ENCODE measurements around the gene SCFD2.

SCFD2 gene

GRCh38 chr4:52954560-52955170 is 411.2 kb downstream of the SCFD2 start:
- Mint-ChIP-seq H3K4me1 (peaks cover 91% of the 10 kb centered on the region), H3K36me3 (ENCODE audit: low read depth) (no peaks in the 10 kb centered on the region), H3K4me3 (peak overlapping the region; percentile 3 to 25 (median 8)), H3K9me3 (no peaks in the 10 kb centered on the region), H3K27me3 (ENCODE audit: low read depth) (no peaks in the 10 kb centered on the region), H3K27ac (peak overlapping the region; percentile 87 to 97 (median 96))
- TF ChIP-seq CTCF (IDR thresholded peaks at IDR 0.05; ENCODE audit: unreplicated experiment in 3 of 3) = no peak

GRCh38 chr4:52952540-52952939 is 413.3 kb downstream of the SCFD2 start:
- H3K4me1 Mint-ChIP-seq = peaks cover 91% of the 10 kb centered on the region

GRCh38 chr4:52951016-52951415 is 414.8 kb downstream of the SCFD2 start:
- H3K9me3 Mint-ChIP-seq = no peaks in the 10 kb centered on the region
- peak overlapping the region; percentile 42 to 88 (median 81) for H3K27ac Mint-ChIP-seq
- peaks cover 88% of the 10 kb centered on the region for H3K4me1 Mint-ChIP-seq
- no peak for TF ChIP-seq CTCF (IDR thresholded peaks at IDR 0.05; ENCODE audit: unreplicated experiment in 3 of 3)
- H3K36me3 Mint-ChIP-seq (ENCODE audit: low read depth) = no peaks in the 10 kb centered on the region
- no peak overlapping the region for H3K4me3 Mint-ChIP-seq
- no peaks in the 10 kb centered on the region for H3K27me3 Mint-ChIP-seq (ENCODE audit: low read depth)

More at GRCh38 chr4:52952540-52952939, 413.3 kb downstream of the SCFD2 start:
- peak overlapping the region; percentile 77 to 88 (median 81) for H3K27ac Mint-ChIP-seq
- H3K36me3 Mint-ChIP-seq (ENCODE audit: low read depth) = no peaks in the 10 kb centered on the region
- no peaks in the 10 kb centered on the region for H3K27me3 Mint-ChIP-seq (ENCODE audit: low read depth)
- no peak for TF ChIP-seq CTCF (IDR thresholded peaks at IDR 0.05; ENCODE audit: unreplicated experiment in 3 of 3)
- H3K4me3 Mint-ChIP-seq = no peak overlapping the region
- no peaks in the 10 kb centered on the region for H3K9me3 Mint-ChIP-seq

- TF ChIP-seq CTCF (IDR thresholded peaks at IDR 0.05; ENCODE audit: unreplicated experiment in 3 of 3) = no peak
- Mint-ChIP-seq H3K4me1 (peaks cover 88% of the 10 kb centered on the region), H3K9me3 (no peaks in the 10 kb centered on the region), H3K27ac (peak overlapping the region; percentile 7 to 92 (median 80)), H3K36me3 (ENCODE audit: low read depth) (no peaks in the 10 kb centered on the region), H3K27me3 (ENCODE audit: low read depth) (no peaks in the 10 kb centered on the region), H3K4me3 (no peak overlapping the region)
Observed at GRCh38 chr4:52950226-52950625, 415.6 kb downstream of the SCFD2 start.

- TF ChIP-seq CTCF (IDR thresholded peaks at IDR 0.05; ENCODE audit: unreplicated experiment in 3 of 3) = no peak
- Mint-ChIP-seq H3K9me3 (no peaks in the 10 kb centered on the region), H3K4me1 (peaks cover 86% of the 10 kb centered on the region), H3K4me3 (peak overlapping the region in 1 of 3 experiments; percentile 25), H3K36me3 (ENCODE audit: low read depth) (no peaks in the 10 kb centered on the region), H3K27ac (peak overlapping the region; percentile 67 to 92 (median 80)), H3K27me3 (ENCODE audit: low read depth) (no peaks in the 10 kb centered on the region)
Observed at GRCh38 chr4:52949336-52949735, 416.5 kb downstream of the SCFD2 start.

GRCh38 chr4:52948057-52948423 is 417.8 kb downstream of the SCFD2 start:
- peaks cover 88% of the 10 kb centered on the region for H3K4me1 Mint-ChIP-seq
- H3K27me3 Mint-ChIP-seq (ENCODE audit: low read depth) = no peaks in the 10 kb centered on the region
- TF ChIP-seq CTCF (IDR thresholded peaks at IDR 0.05; ENCODE audit: unreplicated experiment in 3 of 3) = no peak
- peak overlapping the region in 2 of 3 experiments; percentile 4 to 64 for H3K4me3 Mint-ChIP-seq
- no peaks in the 10 kb centered on the region for H3K9me3 Mint-ChIP-seq
- no peaks in the 10 kb centered on the region for H3K36me3 Mint-ChIP-seq (ENCODE audit: low read depth)
- peak overlapping the region; percentile 26 to 92 (median 80) for H3K27ac Mint-ChIP-seq

Measured in nephron (organoid).